GM12875 (cell line): ENCODE results near the gene EIF1.

Source experiments
- H3K4me3 ChIP-seq: one replicate; pipeline ENCODE4 v1.5.1; 2011; ENCODE audit warnings: low read depth, low read length, control low read depth
- TF ChIP-seq, protein P1 (sequence below): IDR thresholded peaks from 2 replicates; pipeline ENCODE4 v1.5.1; 2011; ENCODE audit warnings: low read depth, mild to moderate bottlenecking, control low read depth, inconsistent platforms, low read length, moderate library complexity, borderline replicate concordance; ENCODE audit not compliant: insufficient read depth

The EIF1 gene

DNA sequence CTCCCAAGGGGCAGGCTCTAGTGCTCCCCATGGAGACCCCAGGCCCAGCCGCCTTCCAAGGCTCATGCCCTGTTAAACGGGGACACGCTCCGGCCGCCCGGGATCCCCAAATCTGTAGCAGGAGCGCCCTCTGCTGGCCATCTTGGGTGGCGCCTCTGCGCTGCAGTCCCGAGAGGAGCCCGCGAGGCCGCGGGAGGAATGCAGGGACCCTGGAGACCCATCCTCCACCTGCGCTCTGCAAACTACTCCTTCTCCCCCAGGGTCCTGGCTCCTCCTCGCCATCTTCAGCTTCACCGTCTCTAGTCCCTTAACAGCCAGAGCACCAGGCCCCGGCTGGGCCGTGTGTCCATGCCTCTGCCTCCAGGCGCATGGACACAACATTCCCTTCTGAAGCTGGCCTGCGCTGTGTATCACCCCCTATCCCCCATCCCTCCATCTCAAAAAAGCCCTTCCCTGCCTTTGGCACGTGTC, 40.7 kb upstream of the EIF1 start:
- TF ChIP-seq, protein P1, sequence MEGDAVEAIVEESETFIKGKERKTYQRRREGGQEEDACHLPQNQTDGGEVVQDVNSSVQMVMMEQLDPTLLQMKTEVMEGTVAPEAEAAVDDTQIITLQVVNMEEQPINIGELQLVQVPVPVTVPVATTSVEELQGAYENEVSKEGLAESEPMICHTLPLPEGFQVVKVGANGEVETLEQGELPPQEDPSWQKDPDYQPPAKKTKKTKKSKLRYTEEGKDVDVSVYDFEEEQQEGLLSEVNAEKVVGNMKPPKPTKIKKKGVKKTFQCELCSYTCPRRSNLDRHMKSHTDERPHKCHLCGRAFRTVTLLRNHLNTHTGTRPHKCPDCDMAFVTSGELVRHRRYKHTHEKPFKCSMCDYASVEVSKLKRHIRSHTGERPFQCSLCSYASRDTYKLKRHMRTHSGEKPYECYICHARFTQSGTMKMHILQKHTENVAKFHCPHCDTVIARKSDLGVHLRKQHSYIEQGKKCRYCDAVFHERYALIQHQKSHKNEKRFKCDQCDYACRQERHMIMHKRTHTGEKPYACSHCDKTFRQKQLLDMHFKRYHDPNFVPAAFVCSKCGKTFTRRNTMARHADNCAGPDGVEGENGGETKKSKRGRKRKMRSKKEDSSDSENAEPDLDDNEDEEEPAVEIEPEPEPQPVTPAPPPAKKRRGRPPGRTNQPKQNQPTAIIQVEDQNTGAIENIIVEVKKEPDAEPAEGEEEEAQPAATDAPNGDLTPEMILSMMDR: peak; percentile 96
- no peak overlapping the region for H3K4me3 ChIP-seq

DNA sequence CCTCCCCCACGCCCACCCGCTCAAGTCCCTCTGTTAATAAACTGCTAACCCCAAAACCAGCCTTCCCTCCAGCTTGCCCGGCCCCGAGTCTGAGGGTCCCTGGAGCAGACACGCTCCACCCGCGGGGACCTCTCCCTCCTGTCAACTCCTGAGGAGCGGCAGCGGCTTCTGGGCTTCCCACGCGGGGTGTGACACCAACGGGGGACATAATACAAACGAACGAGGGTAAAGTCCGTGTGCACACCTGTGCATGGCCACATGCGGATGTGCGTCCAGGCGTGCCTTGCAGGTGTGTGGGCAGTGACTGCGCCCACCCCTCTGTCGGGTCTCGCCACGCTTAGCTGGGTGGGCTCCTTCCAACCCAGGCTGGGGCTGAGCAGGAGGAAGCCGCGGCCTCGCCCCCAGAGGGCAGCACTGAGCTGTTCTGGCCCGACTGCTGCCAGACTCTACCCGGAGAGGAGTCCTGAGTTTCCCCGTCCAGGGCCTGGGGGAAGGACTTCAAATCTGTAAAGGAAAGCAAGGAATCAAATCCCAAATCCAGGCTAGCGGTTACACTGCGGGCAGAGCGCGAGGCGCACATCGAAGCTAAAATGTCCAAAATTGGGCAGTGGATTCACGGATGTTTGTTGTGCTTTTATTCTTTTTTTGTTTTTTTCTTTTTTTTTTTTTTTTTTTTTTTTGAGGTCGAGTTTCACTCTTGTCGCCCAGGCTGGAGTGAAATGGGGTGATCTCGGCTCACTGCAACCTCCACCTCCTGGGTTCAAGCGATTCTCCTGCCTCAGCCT, 40.1 kb upstream of the EIF1 start:
- TF ChIP-seq, protein P1: peak; percentile 97
- H3K4me3 ChIP-seq: no peak overlapping the region

DNA sequence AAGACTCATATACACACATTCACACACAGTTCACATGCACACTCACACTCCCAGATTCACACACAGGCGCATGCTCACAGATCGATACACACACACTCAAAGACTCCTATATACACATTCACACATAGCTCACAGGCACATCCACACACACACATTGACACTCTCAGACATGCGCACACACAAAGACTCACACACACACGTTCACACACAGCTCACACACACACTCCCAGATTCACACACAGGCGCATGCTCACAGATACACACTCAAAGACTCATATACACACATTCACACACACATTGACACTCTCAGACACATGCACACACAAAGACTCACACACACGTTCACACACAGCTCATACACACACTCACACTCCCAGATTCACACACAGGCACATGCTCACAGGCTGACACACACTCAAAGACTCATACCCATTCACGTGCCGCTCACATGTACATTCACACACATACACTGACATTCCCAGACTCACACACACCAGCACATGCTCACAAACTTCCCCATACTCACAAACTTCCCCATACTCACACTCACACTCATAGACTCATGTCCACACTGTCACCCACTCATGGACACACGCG, 38.7 kb upstream of the EIF1 start:
- H3K4me3 ChIP-seq: no peak overlapping the region
- TF ChIP-seq, protein P1: no peak

DNA sequence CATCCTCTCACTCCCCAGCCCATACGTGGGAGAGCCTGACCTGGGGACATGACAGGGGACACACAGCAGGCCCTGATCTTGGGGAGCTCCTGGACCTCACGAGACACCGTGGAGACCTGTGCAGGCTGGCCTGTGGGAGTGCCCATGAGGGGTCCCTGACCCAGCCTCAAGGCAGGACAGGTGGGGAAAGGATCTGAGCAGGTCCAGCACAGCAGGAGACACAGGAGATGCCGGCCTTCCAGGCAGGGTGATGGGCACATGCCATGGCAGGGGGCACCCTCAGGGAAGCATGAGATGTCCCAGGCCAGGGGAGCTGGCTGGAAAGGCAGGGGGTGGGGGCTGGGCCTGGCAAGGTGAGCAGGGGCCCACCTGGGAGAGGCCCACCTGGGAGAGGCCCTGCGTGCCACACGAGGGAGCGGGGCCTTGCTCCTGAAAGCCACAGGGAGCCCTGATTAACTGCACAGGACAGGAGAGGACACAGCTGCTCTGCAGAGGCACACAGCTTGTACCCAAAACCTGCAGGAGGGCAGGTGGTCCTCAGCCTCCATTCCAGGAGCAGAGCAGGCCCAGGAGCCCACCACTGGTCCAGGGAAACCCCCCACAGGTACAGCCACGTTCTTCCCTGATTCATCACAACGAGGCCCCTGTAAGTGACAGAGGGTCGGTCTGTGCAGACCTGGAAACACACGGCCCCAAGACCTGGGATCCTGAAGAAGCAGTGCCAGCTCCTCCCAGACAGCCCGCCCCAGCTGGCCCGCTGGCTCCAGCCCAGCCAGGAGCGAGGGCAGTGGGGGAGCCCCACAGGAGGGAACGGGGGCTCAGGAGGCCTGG, 37.7 kb upstream of the EIF1 start:
- H3K4me3 ChIP-seq: no peak overlapping the region
- TF ChIP-seq, protein P1: no peak

DNA sequence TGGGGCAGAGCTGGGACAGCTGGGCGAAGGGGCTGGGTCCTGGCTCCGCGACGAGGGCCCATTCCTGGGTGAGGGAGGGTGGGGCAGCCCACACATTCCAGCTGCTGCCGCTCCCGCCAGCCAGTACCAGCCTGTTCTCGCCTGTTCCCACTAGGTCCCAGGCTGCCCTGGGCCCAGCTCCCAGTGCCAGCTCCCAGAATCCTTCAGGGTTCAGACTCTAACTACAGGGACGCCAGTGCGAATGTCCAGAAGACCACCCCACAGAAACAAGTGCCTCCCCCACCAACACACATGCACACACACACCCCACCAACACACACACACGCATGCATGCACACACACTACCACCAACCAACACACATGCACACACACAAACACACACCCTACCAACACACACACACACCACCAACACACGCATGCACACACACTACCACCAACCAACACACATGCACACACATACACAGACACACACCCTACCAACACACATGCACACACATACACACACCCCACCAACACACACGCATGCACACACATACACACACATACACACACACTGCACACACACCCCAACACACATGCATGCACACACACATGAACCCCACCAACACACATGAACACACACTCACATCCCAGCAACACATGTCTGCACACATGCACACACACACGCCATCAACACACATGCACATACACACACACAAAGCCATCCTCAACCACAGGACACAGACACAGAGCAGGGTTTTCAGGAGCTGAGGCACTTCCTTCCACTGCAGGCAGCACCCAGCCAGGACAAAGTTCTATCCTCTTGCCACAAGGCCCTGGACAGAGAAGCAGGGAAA, 36.8 kb upstream of the EIF1 start:
- H3K4me3 ChIP-seq: no peak overlapping the region
- TF ChIP-seq, protein P1: no peak

DNA sequence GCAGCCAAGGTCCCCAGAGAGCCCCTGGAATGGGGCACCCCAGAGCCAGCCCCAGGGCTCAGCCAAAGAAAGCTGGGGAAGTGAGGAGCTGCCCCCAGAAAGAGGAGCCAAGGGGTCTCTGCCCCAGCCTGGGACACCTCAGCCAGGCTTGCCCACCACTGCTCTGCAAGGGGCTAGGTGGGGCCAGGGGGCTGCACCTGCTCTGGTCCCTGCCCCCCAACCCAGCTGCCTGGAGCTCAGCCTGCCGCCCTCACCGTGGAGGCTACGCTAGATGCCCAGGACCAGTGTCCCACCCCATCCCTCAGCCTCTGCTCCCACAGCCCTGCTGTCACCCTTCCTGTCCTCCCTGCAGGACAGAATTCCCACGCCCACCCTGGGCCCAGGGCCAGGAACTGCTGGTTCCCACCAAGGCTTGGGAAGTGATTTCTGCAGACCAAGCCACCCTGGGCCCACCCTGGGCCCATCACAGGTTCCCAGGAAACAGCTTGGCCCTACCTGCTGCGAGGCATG, 36.2 kb upstream of the EIF1 start:
- TF ChIP-seq, protein P1: no peak
- H3K4me3 ChIP-seq: no peak overlapping the region
